HEK293T (cell line): ENCODE results near the gene ZFPM1.

Experiments
- ARNT ChIP-seq: fragments of 450-650 bp; IDR thresholded peaks from 2 replicates; pipeline ENCODE4 v1.6.1; 2017; ENCODE audit warnings: mild to moderate bottlenecking
- FOXM1 ChIP-seq: fragments of 450-650 bp; IDR thresholded peaks from 2 replicates; pipeline ENCODE4 v1.6.1; 2017; ENCODE audit warnings: mild to moderate bottlenecking, borderline replicate concordance
- HDGF ChIP-seq: fragments of 450-650 bp; IDR thresholded peaks from 2 replicates; pipeline ENCODE4 v1.6.1; 2017; ENCODE audit warnings: antibody characterized with exemption, borderline replicate concordance
- SP1 ChIP-seq: fragments of 450-650 bp; IDR thresholded peaks from 2 replicates; pipeline ENCODE4 v1.6.1; 2017
- ZNF384 ChIP-seq: fragments of 450-650 bp; IDR thresholded peaks from 2 replicates; pipeline ENCODE4 v1.6.1; 2016
- TF ChIP-seq, protein P1 (sequence below): fragments of 450-650 bp; IDR thresholded peaks from 2 replicates; pipeline ENCODE4 v1.6.1; 2016

DNA sequence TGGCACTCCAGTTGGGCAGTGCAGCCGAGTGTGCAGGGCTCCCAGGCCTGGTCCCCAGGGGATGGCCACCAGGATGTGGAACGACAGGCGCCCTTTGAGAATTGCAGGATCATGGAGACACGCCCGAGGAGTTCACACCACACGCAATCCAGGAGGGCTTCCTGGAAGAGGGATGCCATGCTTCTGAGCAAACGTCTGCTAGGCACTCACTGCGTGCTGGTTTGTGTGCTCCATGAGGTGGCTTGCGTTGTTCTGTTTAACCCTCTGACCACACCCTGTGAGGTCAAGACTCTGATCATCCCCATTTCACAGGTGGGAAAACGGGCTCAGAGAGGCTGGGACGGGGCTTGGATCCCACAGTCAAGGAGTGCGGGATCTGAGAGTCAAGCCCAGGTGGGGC, 32.6 kb upstream of the ZFPM1 start:
- no peak for TF ChIP-seq SP1
- TF ChIP-seq ARNT, result no peak
- TF ChIP-seq, protein P1, sequence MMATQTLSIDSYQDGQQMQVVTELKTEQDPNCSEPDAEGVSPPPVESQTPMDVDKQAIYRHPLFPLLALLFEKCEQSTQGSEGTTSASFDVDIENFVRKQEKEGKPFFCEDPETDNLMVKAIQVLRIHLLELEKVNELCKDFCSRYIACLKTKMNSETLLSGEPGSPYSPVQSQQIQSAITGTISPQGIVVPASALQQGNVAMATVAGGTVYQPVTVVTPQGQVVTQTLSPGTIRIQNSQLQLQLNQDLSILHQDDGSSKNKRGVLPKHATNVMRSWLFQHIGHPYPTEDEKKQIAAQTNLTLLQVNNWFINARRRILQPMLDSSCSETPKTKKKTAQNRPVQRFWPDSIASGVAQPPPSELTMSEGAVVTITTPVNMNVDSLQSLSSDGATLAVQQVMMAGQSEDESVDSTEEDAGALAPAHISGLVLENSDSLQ, result no peak
- TF ChIP-seq ZNF384, result no peak
- no peak for TF ChIP-seq FOXM1
- TF ChIP-seq HDGF, result no peak
